T-helper 17 cell (primary cell): Measurements from ENCODE around the gene LRRC3. TPM values are rescaled to one million over a fixed set of nuclear protein-coding genes. Genes with fewer than 3 reads are reported as not detected.

Source experiments
- ATAC-seq: fragments of 150-1000 bp; cut with Tn5 transposase; 2 replicates; pipeline ENCODE4 v1.10.0; 2021; ENCODE audit warnings: mild to moderate bottlenecking, moderate library complexity
- DNase-seq, 3 donors: peaks; one replicate each; pipeline versions ENCODE4 v3.0.0 to v3.0.0-alpha.2; 2020 to 2021
- H3K9me3 ChIP-seq: one replicate; pipeline ENCODE4 v1.7.0; 2013; ENCODE audit warnings: low read length, mild to moderate bottlenecking; ENCODE audit not compliant: control insufficient read depth, poor library complexity, severe bottlenecking
- H3K27ac Mint-ChIP-seq: one replicate; pipeline ENCODE4 v1.8.0; 2022; ENCODE audit warnings: mild to moderate bottlenecking, moderate library complexity, mixed read lengths
- H3K27me3 Mint-ChIP-seq: one replicate; pipeline ENCODE4 v1.8.0; 2022; ENCODE audit warnings: mixed read lengths
- H3K36me3 Mint-ChIP-seq: one replicate; pipeline ENCODE4 v1.8.0; 2022; ENCODE audit warnings: low read depth, mixed read lengths
- H3K4me1 Mint-ChIP-seq: one replicate; pipeline ENCODE4 v1.8.0; 2022; ENCODE audit warnings: mild to moderate bottlenecking, mixed read lengths
- H3K4me3 Mint-ChIP-seq: one replicate; pipeline ENCODE4 v1.8.0; 2022; ENCODE audit warnings: mild to moderate bottlenecking, moderate library complexity, mixed read lengths
- total RNA-seq, 4 donors: library from RNA in 2 of 4; stranded (reverse) in 2 of 4; gene quantifications; one replicate each; pipeline ENCODE4 v1.2.3 and lab custom pipeline; 2022 to 2026

The LRRC3 gene
- total RNA-seq, 2 donors from 2014 or later = 0.85 to 1.0 TPM

GRCh38 chr21:44486302-44486701, 31.0 kb downstream of the LRRC3 start:
- no peaks in the 10 kb centered on the region for H3K9me3 ChIP-seq
- Mint-ChIP-seq H3K36me3 (no peaks in the 10 kb centered on the region), H3K27ac (no peak overlapping the region), H3K4me3 (no peak overlapping the region), H3K27me3 (peaks cover 29% of the 10 kb centered on the region), H3K4me1 (peaks cover 6% of the 10 kb centered on the region)
- ATAC-seq (no peak), DNase-seq (no peak)

- H3K4me1 Mint-ChIP-seq = peaks cover 6% of the 10 kb centered on the region
- no peaks in the 10 kb centered on the region for H3K9me3 ChIP-seq
- H3K36me3 Mint-ChIP-seq = no peaks in the 10 kb centered on the region
- ATAC-seq (no peak), DNase-seq (peak in 1 of 3 donors; percentile 39)
- no peak overlapping the region for H3K27ac Mint-ChIP-seq
- no peak overlapping the region for H3K4me3 Mint-ChIP-seq
- H3K27me3 Mint-ChIP-seq = peaks cover 27% of the 10 kb centered on the region
These were observed 32.5 kb downstream of the LRRC3 start for GRCh38 chr21:44487831-44488230.

GRCh38 chr21:44489962-44490361, 34.7 kb downstream of the LRRC3 start:
- ATAC-seq = no peak

GRCh38 chr21:44490405-44490804, 35.1 kb downstream of the LRRC3 start:
- H3K4me1 Mint-ChIP-seq = peaks cover 3% of the 10 kb centered on the region
- DNase-seq (no peak), ATAC-seq (no peak)
- H3K36me3 Mint-ChIP-seq = no peaks in the 10 kb centered on the region
- H3K9me3 ChIP-seq = no peaks in the 10 kb centered on the region
- H3K27me3 Mint-ChIP-seq = peaks cover 24% of the 10 kb centered on the region
- no peak overlapping the region for H3K27ac Mint-ChIP-seq
- H3K4me3 Mint-ChIP-seq = no peak overlapping the region

More at GRCh38 chr21:44489962-44490361, 34.7 kb downstream of the LRRC3 start:
- DNase-seq = no peak
- Mint-ChIP-seq H3K4me3 (no peak overlapping the region), H3K27ac (peak overlapping the region; percentile 9), H3K4me1 (peaks cover 3% of the 10 kb centered on the region), H3K27me3 (peaks cover 21% of the 10 kb centered on the region), H3K36me3 (no peaks in the 10 kb centered on the region)
- no peaks in the 10 kb centered on the region for H3K9me3 ChIP-seq

GRCh38 chr21:44490816-44491215, 35.5 kb downstream of the LRRC3 start:
- Mint-ChIP-seq H3K4me3 (no peak overlapping the region), H3K36me3 (no peaks in the 10 kb centered on the region)

GRCh38 chr21:44492567-44493385, 37.5 kb downstream of the LRRC3 start:
- ATAC-seq (no peak), DNase-seq (no peak)
- Mint-ChIP-seq H3K27ac (no peak overlapping the region), H3K27me3 (peaks cover 37% of the 10 kb centered on the region), H3K36me3 (no peaks in the 10 kb centered on the region), H3K4me1 (no peaks in the 10 kb centered on the region), H3K4me3 (no peak overlapping the region)
- H3K9me3 ChIP-seq = no peaks in the 10 kb centered on the region

More at GRCh38 chr21:44490816-44491215, 35.5 kb downstream of the LRRC3 start:
- no peak overlapping the region for H3K27ac Mint-ChIP-seq
- no peaks in the 10 kb centered on the region for H3K9me3 ChIP-seq
- DNase-seq (no peak), ATAC-seq (no peak)
- peaks cover 3% of the 10 kb centered on the region for H3K4me1 Mint-ChIP-seq
- peaks cover 28% of the 10 kb centered on the region for H3K27me3 Mint-ChIP-seq

GRCh38 chr21:44494418-44494817, 39.1 kb downstream of the LRRC3 start:
- no peak overlapping the region for H3K27ac Mint-ChIP-seq
- H3K4me1 Mint-ChIP-seq = no peaks in the 10 kb centered on the region
- no peak overlapping the region for H3K4me3 Mint-ChIP-seq
- H3K9me3 ChIP-seq = no peaks in the 10 kb centered on the region
- no peaks in the 10 kb centered on the region for H3K36me3 Mint-ChIP-seq
- peaks cover 30% of the 10 kb centered on the region for H3K27me3 Mint-ChIP-seq
- ATAC-seq = no peak
- DNase-seq = no peak

GRCh38 chr21:44494956-44495355, 39.6 kb downstream of the LRRC3 start:
- DNase-seq (no peak), ATAC-seq (no peak)
- Mint-ChIP-seq H3K4me1 (no peaks in the 10 kb centered on the region), H3K27ac (no peak overlapping the region), H3K4me3 (no peak overlapping the region), H3K36me3 (no peaks in the 10 kb centered on the region), H3K27me3 (peaks cover 24% of the 10 kb centered on the region)
- H3K9me3 ChIP-seq = no peaks in the 10 kb centered on the region

- Mint-ChIP-seq H3K36me3 (no peaks in the 10 kb centered on the region), H3K27me3 (peaks cover 23% of the 10 kb centered on the region), H3K4me3 (no peak overlapping the region), H3K4me1 (no peaks in the 10 kb centered on the region), H3K27ac (no peak overlapping the region)
- H3K9me3 ChIP-seq = no peaks in the 10 kb centered on the region
- no peak for DNase-seq
- no peak for ATAC-seq
These were observed 40.6 kb downstream of the LRRC3 start for GRCh38 chr21:44495611-44496563.

- peaks cover 21% of the 10 kb centered on the region for H3K27me3 Mint-ChIP-seq
- no peak overlapping the region for H3K27ac Mint-ChIP-seq
- no peaks in the 10 kb centered on the region for H3K4me1 Mint-ChIP-seq
- H3K4me3 Mint-ChIP-seq = no peak overlapping the region
- DNase-seq (no peak), ATAC-seq (no peak)
- H3K9me3 ChIP-seq = no peaks in the 10 kb centered on the region
- no peaks in the 10 kb centered on the region for H3K36me3 Mint-ChIP-seq
These were observed 41.5 kb downstream of the LRRC3 start for GRCh38 chr21:44496564-44497550.

- H3K27ac Mint-ChIP-seq = no peak overlapping the region
- no peaks in the 10 kb centered on the region for H3K36me3 Mint-ChIP-seq
- ATAC-seq (no peak), DNase-seq (no peak)
- H3K9me3 ChIP-seq = no peaks in the 10 kb centered on the region
- no peaks in the 10 kb centered on the region for H3K4me1 Mint-ChIP-seq
- peaks cover 16% of the 10 kb centered on the region for H3K27me3 Mint-ChIP-seq
- no peak overlapping the region for H3K4me3 Mint-ChIP-seq
These were observed 42.4 kb downstream of the LRRC3 start for GRCh38 chr21:44497703-44498126.

GRCh38 chr21:44498280-44499210, 43.2 kb downstream of the LRRC3 start:
- no peak for ATAC-seq
- no peak for DNase-seq
- Mint-ChIP-seq H3K4me3 (no peak overlapping the region), H3K36me3 (no peaks in the 10 kb centered on the region), H3K27me3 (peaks cover 16% of the 10 kb centered on the region), H3K4me1 (no peaks in the 10 kb centered on the region), H3K27ac (no peak overlapping the region)
- H3K9me3 ChIP-seq = no peaks in the 10 kb centered on the region
